Ovary (tissue), 9 donors: Measurements from ENCODE around the gene SHISA9. TPM values are rescaled to one million over a fixed set of nuclear protein-coding genes. Genes with fewer than 3 reads are reported as not detected.

Experiments used
- DNase-seq, 5 donors: peaks; one replicate each; pipeline ENCODE4 v3.0.0-alpha.2; 2019 to 2020
- H3K27ac ChIP-seq, 2 donors: fragments of 200-600 bp; one replicate each; pipeline versions ENCODE4 v1.5.1 to v1.8.0; 2019 to 2022
- H3K27me3 ChIP-seq: fragments of 200-600 bp; one replicate; pipeline ENCODE4 v1.8.0; 2022
- H3K36me3 ChIP-seq: fragments of 200-600 bp; sonication (generic); one replicate; pipeline ENCODE4 v1.5.1; 2019
- H3K4me1 ChIP-seq: one replicate; pipeline ENCODE4 v1.8.1; 2013; ENCODE audit warnings: mild to moderate bottlenecking, moderate library complexity; ENCODE audit not compliant: insufficient read depth
- H3K4me3 ChIP-seq: fragments of 200-600 bp; sonication (generic); one replicate; pipeline ENCODE4 v1.5.1; 2017
- H3K9me3 ChIP-seq, 2 donors: fragments of 200-600 bp in 1 of 2; sonication (generic) in 1 of 2; one replicate each; pipeline versions ENCODE4 v1.5.1 to v1.8.1; 2013 to 2019; ENCODE audit warnings: mild to moderate bottlenecking in 1 of 2, moderate library complexity in 1 of 2
- EP300 ChIP-seq: sonication (generic); formaldehyde crosslinking; IDR thresholded peaks from one replicate; pipeline ENCODE4 v1.6.1; 2017; ENCODE audit warnings: antibody characterized with exemption
- POLR2A ChIP-seq: fragments of 450-650 bp; IDR thresholded peaks from one replicate; pipeline ENCODE4 v1.6.1; 2017; ENCODE audit warnings: antibody characterized with exemption, mild to moderate bottlenecking, moderate library complexity
- WGBS, 3 donors: extraction: QIAGEN DNeasy Blood & Tissue Kit in 1 of 3; methylation state at CpG; one replicate each; pipeline versions ENCODE4 v1.1.5 to v1.1.7; 2013 to 2017; 5-methylcytosine and 5-hydroxymethylcytosine counted together
- intact Hi-C, 4 donors: fragments of 100-400 bp; cut with DNase I; formaldehyde crosslinking; loops; one replicate each; pipeline versions ENCODE4 v1.11.0 to v1.15.1; 2022 to 2023
- polyA plus RNA-seq, 2 donors: library from polyadenylated mRNA; stranded (reverse); fragments of 200-250 nt in 1 of 2; fragments of 350-450 nt in 1 of 2; fragmentation: Illumina TruSeq in 1 of 2; extraction: RNeasy Lipid Tissue Mini Kit (QIAGEN cat#74804) in 1 of 2; gene quantifications; one replicate each; pipeline ENCODE4 v1.2.3, GENCODE V29; 2013 to 2014
- total RNA-seq, 7 donors: library from RNA; depleted of rRNA in 2 of 7; stranded (reverse); fragments of >200 nt in 2 of 7; fragmentation: NEBNext Ultra II Directional in 3 of 7; extraction: Animal tissue kit (Norgen Biotek cat#: 25700) in 3 of 7; gene quantifications; one replicate each; pipeline versions ENCODE4 v1.1.0 to v1.2.4, GENCODE V29; 2016 to 2023
- TF ChIP-seq, protein P1 (sequence below), 3 donors: fragments of 450-650 bp in 2 of 3; fragments of 200-600 bp in 1 of 3; IDR thresholded peaks; one replicate each; pipeline versions ENCODE4 v1.5.1 to v1.8.0; 2016 to 2022; ENCODE audit warnings: antibody characterized with exemption in 3 of 3, mild to moderate bottlenecking in 1 of 3
- donor health status: DM: no; HTN: no; CAD: no; lungs with moderate emphysema.
- donor health status: DM: no; HTN: no; CAD: no.
- donor health status: Bipolar disorder and iron deficiency.
- donor health status: DM: yes; HTN: yes; CAD: no.
- donor health status: DM: no; HTN: no; CAD: no.
- donor health status: DM: yes; HTN: yes; CAD: no.

SHISA9 gene
- total and polyA plus RNA-seq, 9 donors: 0.03 to 0.47 (median 0.12) TPM; not detected in 3

DNA sequence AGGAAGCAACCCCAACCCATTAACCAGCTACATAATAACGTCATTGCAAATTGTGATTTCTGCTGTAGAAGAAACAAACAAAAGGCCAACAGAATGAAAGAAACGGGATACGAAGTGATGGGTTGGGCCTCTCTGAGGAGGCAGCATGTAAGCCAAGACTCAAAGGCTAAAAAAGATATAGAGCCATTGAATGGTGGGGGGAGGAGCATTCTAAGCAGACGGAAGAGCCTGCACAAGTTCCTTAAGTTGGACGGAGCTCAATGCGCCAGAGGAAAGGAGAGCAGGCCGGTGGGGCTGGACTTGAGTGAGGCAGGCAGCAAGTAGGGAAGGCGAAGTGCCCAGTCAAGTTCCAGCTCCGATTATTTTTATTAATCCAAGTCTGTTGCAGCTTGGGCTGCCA, 160.3 kb downstream of the SHISA9 start:
- Histone ChIP-seq H3K9me3 (no peaks in the 10 kb centered on the region), H3K4me1 (no peaks in the 10 kb centered on the region), H3K4me3 (no peak overlapping the region), H3K27ac (no peak overlapping the region), H3K36me3 (no peaks in the 10 kb centered on the region), H3K27me3 (no peaks in the 10 kb centered on the region)
- intact Hi-C loops: no loop called here
- WGBS, 3 donors: 51 to 53% (median 52%) methylated on average over 9 of the region's 9 CpGs
- no peak for TF ChIP-seq EP300
- TF ChIP-seq POLR2A: no peak
- TF ChIP-seq, protein P1, sequence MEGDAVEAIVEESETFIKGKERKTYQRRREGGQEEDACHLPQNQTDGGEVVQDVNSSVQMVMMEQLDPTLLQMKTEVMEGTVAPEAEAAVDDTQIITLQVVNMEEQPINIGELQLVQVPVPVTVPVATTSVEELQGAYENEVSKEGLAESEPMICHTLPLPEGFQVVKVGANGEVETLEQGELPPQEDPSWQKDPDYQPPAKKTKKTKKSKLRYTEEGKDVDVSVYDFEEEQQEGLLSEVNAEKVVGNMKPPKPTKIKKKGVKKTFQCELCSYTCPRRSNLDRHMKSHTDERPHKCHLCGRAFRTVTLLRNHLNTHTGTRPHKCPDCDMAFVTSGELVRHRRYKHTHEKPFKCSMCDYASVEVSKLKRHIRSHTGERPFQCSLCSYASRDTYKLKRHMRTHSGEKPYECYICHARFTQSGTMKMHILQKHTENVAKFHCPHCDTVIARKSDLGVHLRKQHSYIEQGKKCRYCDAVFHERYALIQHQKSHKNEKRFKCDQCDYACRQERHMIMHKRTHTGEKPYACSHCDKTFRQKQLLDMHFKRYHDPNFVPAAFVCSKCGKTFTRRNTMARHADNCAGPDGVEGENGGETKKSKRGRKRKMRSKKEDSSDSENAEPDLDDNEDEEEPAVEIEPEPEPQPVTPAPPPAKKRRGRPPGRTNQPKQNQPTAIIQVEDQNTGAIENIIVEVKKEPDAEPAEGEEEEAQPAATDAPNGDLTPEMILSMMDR (IDR thresholded peaks at IDR 0.05): no peak
- no peak for DNase-seq

DNA sequence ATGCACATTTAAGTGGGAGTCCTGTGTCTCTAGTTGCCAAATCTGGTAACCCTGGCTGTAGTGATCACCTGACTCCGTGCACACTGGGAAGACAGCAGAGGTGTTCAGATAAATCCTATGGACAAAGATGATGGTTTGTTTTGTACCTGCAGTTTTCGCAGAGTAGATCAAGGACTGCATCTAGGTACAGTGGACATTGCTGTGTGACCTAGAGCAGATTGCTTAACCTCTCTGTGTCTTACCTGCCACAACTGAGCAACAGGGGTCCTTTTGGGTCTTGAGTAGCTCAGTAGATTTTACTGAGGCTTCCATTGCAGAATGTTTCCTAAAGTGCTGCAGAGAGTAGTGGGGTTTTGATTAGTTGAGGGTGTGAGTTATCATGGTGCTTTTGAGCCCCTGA, 160.8 kb downstream of the SHISA9 start:
- 85 to 94% (median 88%) methylated on average over 2 of the region's 2 CpGs for WGBS, 3 donors

DNA sequence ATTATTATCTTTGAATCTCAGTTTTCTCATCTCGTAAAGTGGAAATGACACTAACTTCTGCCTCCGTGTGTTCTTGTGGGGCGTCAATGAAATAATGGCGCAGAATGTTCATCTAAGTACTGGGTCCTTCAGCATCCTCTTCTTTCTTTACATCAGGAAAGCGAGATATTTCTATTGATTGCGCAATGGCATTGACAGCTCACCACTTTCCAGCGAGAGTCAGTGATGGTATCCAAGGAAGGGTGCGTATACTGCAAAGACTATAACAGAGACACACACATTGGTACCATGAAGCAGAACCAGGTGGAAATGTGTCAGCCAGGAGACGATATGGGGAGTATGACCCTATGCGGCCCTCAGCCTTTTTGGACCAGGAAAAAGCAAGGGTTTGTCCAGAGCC, 162.1 kb downstream of the SHISA9 start:
- H3K4me3 ChIP-seq: no peak overlapping the region
- H3K27me3 ChIP-seq: no peaks in the 10 kb centered on the region
- no peak overlapping the region for H3K27ac ChIP-seq
- H3K9me3 ChIP-seq: no peaks in the 10 kb centered on the region
- WGBS, 3 donors: 89 to 92% (median 89%) methylated on average over 10 of the region's 10 CpGs
- intact Hi-C loops: no loop called here
- DNase-seq: no peak
- no peak for TF ChIP-seq POLR2A
- no peak for TF ChIP-seq EP300
- TF ChIP-seq, protein P1 (IDR thresholded peaks at IDR 0.05): no peak
- no peaks in the 10 kb centered on the region for H3K4me1 ChIP-seq
- no peaks in the 10 kb centered on the region for H3K36me3 ChIP-seq

More for the DNA sequence above, 160.8 kb downstream of the SHISA9 start:
- Histone ChIP-seq H3K9me3 (no peaks in the 10 kb centered on the region), H3K4me1 (no peaks in the 10 kb centered on the region), H3K27ac (no peak overlapping the region), H3K27me3 (no peaks in the 10 kb centered on the region), H3K4me3 (no peak overlapping the region), H3K36me3 (no peaks in the 10 kb centered on the region)
- intact Hi-C loops: no loop called here
- no peak for DNase-seq
- TF ChIP-seq POLR2A (no peak), EP300 (no peak)
- TF ChIP-seq, protein P1 (IDR thresholded peaks at IDR 0.05): no peak

DNA sequence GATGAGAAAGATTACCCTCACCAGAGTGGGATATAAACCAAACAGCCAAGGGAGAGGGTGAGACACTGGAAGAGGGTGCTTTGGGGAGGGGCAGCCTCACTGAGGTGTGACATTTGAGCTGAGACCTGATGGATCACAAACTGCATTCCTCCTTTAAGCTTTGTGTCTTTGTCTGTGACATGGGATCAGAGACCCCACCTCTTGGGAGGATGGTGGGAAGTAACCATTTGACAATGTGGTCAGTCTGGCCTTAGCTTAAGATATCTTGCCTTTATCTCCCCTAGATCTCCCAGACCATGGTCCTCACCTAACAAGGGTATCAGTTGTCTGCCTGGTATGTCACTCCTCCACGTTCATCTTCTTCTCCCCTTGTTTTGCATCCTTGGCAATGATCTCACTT, 163.4 kb downstream of the SHISA9 start:
- 2 to 7% (median 4%) methylated on average over 1 of the region's 1 CpG for WGBS, 3 donors
- H3K9me3 ChIP-seq: no peaks in the 10 kb centered on the region
- intact Hi-C loops: no loop called here
- no peaks in the 10 kb centered on the region for H3K4me1 ChIP-seq
- H3K27ac ChIP-seq: no peak overlapping the region
- no peak overlapping the region for H3K4me3 ChIP-seq
- TF ChIP-seq POLR2A: no peak
- TF ChIP-seq, protein P1 (IDR thresholded peaks at IDR 0.05): no peak
- no peaks in the 10 kb centered on the region for H3K27me3 ChIP-seq
- no peaks in the 10 kb centered on the region for H3K36me3 ChIP-seq
- no peak for DNase-seq

DNA sequence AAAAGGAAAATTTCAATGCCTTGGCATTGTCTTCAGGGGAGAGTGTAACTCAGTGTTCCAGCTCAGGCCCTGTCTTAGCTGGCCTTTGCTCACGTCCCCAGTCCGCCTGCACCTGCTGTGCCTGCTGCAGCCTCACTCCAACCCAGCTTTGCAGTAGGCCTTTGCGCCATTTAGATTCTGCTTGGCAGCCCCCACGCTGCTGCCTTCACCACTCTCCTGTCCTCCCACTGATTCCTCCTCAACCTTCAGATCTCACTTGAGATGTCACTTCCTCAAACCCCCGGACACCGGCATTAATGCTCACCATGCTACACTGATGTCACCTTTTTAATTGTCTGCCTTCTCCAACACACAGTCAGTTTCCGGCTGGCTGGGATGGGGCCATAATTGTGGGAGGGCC, 166.2 kb downstream of the SHISA9 start:
- TF ChIP-seq EP300 (no peak), POLR2A (no peak)
- TF ChIP-seq, protein P1 (IDR thresholded peaks at IDR 0.05): no peak
- no peaks in the 10 kb centered on the region for H3K4me1 ChIP-seq
- no peak for DNase-seq
- no peaks in the 10 kb centered on the region for H3K27me3 ChIP-seq
- no peak overlapping the region for H3K4me3 ChIP-seq
- no peaks in the 10 kb centered on the region for H3K9me3 ChIP-seq
- H3K36me3 ChIP-seq: no peaks in the 10 kb centered on the region
- intact Hi-C loops: no loop called here
- H3K27ac ChIP-seq: no peak overlapping the region
- 75 to 85% (median 80%) methylated on average over 7 of the region's 7 CpGs for WGBS, 3 donors
